NCI-H774 (cell line): ENCODE measurements around the gene OBP2A.
"Not testable (repeated sequence)": the region's sequence is repeated elsewhere in the genome, so short reads cannot be mapped to it uniquely, and the experiment has no call there.

Experiments
- DNase-seq: peaks from one replicate; lab custom pipeline; 2025; lab: John Stamatoyannopoulos, UW

The OBP2A gene, protein sequence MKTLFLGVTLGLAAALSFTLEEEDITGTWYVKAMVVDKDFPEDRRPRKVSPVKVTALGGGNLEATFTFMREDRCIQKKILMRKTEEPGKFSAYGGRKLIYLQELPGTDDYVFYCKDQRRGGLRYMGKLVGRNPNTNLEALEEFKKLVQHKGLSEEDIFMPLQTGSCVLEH

DNA sequence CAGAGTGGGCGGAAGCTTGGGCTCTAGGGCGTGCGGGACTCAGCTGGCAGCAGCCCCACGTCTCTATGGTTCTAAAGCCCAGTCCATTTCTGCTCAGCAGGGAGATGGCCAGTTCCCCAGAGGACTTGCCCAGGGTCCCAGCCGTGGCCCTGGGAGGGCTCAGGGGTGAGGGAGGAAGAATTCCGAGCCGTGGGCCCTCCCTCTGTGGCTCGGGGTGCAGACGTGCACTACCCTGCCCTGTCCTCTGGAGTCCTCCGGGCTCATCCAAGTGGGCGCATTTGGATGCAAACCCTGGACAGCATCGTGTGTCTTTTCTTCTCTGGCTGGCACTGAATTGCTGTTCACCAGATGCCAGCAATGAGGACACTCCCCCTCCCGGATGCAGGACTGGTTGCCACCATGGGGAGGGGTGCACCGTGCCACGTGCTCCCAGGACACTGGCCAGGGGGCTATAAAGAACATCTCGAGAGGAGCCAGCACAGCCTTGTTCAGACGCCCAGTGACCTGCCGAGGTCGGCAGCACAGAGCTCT lies at the start of gene OBP2A:
Gene OBP2A (plus strand): TSS at position 481 of the 531 bp plus-strand sequence. CDS start 55 bp downstream, outside the sequence.
- DNase-seq = not testable (repeated sequence)

DNA sequence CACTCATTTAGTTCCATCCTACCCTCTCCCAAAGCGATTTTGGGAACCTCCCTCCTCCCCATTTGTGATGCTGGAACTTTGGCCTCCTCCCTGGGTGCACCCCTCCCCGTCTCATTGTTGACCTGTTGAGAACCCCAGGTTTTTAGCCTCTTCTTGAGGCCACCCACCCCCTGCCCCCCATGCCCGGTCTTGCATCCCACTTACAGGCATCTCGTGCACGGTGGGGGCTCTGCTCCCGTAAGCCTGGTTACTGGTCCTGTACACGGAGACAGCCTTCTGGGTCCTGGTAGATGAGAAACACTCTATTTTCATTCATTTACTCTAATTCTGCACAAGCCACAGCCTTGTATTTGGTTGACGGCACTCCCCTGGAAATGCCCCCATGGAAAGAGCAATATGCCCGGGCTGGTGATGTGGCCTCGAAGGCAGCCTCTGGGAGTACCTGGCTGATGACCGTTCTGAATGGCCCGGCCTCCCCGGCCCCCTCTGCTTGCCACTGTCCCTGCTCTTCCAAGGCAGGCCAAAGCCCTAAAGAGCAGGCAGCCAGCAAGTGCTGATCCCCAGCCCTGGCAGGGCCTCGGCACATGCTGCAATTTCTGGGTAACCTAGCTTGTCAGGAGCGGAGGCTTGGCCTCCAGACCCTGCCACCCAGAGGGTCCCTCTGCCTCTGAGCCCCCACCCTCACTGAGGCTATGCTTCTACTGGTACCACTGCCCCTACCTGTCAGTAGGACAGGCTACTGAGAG lies 47.4 kb upstream of the OBP2A start:
- no peak for DNase-seq

DNA sequence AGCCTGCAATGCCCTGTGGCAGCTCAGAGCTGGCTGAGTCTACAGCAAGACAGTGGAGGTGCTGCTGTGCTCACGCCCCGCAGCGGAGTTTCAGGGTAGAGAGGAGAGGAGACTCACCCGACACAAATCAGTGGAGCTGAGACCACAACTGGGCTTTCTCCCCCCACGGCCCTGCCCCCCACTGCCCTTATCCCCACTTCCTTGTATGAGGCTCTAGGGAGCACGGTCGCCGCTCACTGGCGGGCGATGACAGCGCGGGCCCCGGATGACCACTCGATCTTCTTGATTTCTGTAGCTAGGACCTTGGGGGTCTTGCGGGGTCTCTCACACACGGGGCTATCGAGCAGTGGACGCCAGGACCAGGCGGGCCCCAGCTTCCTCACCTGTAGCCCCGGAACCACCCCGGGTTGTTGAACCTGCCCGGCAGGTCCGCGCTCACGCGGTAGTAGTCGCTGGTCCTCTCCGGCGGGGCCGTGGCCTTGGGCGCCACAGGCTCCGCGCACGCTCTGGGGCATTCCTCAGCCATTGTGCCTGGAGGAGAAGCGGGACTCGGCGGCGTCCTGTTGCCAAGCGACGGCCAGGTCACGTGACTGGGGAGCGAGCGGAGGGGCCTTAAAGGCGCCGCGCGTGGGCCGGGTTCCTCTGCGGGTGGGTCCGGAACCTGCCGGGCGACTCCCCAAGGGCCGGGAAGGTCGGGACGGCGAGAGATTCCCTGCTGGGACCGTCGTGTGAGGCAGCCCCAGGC lies 46.4 kb upstream of the OBP2A start:
- DNase-seq = peak; percentile 83

DNA sequence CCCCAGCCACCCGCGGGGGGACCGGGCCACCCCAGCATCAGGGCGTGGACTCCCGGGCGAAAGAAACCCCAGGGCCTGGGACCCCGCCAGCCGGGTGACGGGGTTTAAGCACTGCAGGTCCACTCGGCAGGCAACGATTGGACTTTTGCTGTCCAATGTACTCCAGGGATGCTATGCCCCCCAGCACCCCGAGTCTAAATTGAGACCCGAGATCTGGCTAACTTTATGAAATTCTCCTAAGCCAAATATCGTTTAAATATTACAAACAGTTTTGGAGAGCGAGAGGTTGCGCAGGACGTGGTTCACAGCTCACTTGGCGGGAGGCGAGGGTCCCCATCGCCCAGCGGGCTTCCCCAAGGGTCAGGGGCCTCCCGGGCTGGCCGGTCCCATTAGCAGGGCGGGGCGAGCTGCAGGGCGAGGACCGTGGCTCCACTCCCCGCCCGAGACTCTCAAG lies 45.8 kb upstream of the OBP2A start:
- no peak for DNase-seq

DNA sequence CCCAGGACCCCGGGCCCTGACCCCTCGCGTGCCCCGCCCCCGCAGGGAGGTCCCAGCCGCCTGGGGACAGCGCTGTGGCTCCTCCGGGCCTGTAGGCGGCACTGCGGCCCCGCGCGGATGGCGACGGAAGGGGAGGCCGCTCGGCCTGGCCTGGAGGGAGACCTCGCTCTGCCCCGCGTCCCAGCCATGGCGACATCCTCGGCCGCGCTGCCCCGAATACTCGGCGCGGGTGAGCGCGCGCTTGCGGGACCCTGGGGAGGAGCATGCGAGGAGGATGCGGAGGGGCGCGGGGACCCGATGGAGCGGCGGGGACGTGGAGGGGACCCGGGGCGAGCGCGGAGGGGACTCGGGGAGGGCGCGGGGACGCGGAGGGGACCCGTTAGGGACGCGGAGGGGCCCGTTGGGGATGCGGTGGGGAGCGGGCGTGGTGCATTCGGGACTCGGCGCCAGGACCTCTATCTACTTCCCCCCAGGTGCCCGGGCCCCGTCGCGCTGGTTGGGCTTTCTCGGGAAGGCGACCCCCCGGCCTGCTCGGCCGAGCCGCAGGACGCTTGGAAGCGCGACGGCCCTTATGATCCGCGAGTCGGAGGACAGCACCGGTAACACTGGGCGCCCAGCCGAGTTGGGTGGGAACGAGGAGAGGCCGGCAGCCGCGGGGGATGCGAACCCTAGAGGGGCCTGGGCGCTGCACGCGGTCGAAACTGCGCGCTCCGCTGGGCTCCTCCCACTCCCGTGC lies 45.2 kb upstream of the OBP2A start, which contains the start of gene MRPS2:
Gene MRPS2 (plus strand): TSS at position 158 of the 736 bp plus-strand sequence. CDS start 29 bp downstream, at position 187.
- peak; percentile 91 for DNase-seq

DNA sequence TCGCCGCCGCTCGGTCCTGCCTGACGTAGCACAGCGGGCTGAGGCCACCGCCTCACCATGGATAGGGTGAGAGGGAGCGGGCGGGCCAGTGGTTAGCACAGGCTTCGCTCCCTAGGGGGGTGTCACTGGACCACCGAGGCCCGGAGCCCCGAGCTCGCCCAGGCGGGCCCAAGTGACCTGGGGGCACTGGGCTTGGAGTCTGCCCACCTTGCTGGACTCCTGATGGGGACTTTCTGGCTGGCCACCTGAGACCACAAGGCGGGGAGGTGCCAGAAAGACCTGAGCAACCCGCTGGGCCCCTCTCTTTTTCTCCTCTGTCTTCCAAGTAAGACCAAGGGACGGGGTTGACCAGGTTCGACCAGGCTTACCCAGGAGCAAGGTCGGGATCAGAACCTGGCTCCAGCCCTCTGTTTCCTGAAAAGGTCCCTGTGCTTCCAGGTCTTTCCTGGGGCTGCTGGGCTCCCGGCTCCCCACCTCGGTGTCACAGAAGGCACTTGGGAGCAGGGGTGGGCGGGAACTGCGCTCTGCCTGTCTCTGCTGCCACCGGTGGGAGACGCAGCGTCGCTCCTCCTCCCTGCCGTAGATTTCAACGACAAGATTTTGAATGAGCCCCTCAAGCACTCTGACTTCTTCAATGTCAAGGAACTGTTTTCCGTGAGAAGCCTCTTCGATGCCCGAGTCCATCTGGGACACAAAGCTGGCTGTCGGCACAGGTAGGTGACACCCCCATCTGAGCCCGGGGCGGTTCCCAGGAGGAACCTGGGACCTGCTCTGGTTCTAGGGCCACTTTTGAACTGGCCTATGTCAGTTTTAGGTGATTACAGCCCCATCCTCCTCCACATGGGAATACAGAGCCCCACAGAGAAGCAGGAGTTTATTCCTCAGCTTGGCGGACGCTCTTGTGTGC lies 44.4 kb upstream of the OBP2A start:
- DNase-seq = no peak

DNA sequence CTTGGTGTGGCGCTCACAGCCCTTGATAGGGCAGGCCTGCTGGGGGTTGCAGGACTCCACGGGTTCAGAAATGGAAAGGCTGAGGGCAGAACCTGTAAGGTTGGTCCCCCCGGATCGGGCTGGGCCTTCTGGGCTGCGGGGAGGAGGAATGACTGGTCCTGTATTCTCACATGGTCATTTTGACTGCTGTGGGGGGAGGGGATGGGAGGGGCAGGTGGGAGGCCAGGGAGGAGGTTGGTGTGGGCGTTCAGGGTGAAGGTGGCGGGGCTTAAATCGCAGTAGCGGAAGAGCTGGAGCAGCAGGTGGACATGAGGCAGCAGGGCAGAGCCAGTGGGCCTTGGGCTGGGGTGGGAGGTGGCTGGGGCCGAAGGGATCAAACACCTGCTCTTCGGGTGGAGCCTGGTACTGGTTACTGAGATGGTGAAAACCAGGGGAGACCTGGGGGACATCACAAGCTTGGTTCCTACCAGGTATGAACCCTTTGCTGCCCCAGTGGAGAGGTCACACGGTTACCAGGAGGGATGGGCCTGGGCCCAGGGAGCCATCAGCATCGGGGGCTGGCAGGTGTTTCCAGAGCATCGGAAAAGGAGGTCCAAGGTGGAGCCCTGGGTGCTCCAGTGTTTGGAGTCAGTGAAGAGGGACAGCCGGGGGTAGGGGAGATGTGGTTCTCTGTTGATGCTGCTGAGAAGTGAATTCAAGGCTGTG lies 43.6 kb upstream of the OBP2A start:
- no peak for DNase-seq

DNA sequence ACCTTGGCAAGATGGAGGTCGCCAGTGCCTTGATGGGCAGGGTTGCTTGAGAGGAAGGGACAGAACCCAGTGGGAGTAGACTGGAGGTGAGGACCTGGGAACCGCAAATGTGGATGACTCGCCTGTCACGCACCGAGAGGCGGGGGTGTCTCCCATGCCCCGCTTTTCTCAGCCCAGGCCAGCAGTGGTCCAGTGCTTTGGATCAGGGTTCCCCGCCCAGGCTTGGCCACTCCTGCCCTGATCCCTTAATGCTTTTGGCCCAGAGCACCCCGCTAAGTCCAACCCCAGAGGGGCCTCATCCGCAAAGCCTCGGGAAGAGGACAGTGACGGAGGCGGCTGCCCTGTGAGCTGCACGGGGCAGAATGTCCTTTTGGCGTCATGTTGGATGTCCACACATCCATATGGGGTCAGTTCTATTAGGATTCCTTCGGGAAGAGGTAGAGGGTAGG lies 43.0 kb upstream of the OBP2A start:
- DNase-seq = no peak

DNA sequence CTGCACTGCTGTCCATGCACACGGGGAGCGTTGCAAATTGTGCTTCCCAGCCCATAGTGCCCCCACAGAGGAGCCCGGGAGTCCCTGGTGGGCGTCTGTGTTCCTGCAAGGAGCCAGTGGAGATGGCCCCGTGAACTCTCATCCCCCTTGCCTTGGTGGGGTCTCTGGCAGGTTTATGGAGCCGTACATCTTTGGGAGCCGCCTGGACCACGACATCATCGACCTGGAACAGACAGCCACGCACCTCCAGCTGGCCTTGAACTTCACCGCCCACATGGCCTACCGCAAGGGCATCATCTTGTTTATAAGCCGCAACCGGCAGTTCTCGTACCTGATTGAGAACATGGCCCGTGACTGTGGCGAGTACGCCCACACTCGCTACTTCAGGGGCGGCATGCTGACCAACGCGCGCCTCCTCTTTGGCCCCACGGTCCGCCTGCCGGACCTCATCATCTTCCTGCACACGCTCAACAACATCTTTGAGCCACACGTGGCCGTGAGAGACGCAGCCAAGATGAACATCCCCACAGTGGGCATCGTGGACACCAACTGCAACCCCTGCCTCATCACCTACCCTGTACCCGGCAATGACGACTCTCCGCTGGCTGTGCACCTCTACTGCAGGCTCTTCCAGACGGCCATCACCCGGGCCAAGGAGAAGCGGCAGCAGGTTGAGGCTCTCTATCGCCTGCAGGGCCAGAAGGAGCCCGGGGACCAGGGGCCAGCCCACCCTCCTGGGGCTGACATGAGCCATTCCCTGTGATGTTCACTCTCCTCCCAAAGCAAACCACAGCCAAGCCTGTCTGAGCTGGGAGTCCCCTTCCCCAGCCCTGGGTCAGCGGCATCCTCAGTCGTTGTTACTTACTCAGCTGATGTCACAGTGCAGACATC lies 42.3 kb upstream of the OBP2A start:
- no peak for DNase-seq

DNA sequence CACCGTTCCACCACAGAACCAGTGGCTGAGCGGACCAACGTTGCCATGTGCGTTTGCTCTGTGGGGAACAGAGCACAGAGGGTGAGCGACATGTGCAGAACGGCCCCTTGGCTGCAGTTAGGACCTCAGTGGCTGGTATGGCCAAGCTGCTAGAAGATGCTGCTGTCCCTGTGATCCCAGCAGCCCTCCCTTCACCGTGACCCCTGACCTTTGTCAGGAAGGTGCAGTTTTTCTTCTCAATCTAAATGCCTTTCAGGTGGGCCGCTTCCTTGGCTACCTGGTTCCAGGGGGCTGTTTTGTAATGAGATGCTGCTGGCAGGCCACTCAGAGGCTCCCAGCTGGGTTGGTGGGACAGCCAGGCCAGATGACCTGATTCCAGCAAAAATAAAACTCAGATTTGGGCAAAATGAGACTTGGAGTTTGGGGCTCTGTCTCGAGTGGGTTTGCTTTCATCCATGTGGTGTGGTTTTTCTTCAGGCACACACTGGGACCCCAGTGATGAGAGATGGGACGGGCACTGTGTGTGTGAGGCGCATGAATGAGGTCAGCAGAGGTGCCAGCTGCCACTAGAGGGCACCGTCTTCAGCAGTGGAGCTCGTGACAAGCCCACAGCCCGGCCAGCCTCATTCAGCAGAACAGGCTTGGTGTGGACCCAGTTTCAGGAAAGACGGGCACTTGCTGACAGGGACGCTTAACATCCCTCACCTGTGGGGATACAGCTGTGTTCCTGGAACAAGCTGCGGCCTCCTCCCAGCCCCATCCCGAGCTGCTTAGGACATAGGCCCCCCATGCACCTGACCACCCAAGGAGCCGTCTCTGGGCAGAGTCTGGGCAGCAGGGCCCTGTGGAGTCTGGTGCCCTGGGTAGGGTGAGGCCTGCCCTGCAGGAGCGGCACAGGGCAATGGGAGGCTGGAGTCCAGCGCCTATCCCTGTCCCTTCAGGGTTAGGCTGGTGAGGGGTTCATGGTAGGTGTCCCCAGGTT lies 41.4 kb upstream of the OBP2A start:
- no peak for DNase-seq

DNA sequence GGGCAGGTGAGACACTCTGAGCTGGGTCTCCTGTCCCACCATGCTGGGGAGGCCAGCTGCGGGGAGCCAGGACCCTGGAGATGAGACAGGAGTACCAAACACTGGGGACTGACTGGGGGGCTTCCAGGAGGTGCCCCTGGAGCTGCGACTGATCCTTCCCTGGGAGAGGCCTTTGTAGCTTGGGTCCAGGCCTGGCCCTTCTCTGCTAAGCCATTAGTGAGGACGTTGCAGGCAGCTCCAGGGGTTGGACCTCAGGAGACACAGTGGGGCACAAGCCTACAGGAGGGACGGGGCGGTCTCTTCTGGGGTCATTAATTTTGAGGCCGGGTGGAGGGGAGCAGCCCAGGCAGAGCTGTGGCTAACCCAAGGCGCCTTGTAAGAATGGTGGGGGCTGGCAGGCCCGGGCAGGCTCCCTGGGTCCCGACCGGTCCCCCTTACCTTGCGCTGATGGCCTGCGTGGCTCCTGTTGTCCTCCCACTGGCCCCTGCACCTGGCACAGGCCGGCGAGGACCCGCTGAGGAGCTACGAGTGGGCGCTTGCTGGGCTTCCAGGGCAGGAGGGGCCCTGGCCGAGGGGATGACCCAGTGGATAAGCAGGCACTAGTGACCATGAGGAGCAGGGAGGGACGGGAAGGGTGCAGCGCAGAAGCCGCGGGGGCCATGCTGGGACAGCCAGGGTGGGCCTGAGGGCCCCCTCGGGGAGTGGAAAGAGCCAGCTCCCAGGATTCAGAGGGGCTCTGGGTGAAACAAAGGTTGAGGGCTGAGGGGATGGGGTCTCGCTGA lies 40.3 kb upstream of the OBP2A start:
- no peak for DNase-seq

DNA sequence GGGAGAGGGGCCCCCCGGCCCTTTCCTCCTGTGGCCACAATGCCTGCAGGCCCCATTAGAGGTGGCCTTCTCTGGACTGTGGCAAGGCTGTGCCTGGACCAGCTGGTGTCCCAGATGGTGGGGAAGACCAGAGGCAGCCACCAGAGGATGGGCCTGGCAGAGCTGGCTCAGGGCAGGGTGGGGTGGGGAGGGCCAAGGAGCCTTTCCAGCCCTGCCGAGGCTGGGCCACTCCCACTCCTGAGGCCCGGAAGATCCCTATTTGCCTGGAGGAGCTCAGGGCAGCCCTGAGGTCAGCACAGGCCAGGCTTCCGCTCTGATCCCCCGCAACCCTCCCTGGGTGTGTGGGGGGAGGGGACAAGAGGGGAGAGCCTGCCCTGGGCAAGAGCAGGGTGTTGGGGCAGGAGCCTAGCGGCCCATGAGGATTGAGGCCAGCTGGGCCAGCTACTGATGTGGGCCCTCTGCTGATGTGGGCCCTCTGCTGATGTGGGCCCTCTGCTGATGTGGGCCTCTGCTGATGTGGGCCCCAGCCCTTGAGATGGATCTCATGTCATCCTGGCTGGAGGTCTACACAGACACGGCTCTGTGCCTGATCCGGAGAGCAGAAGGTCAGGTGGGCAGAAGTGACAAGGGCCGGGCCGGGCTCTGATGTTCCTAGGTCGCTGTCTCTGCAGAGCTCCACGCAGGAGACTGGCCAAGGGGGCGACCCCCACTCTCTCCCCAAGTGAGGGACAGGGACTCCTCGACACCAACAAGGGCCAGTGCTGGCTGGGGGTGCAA lies 39.4 kb upstream of the OBP2A start:
- no peak for DNase-seq

DNA sequence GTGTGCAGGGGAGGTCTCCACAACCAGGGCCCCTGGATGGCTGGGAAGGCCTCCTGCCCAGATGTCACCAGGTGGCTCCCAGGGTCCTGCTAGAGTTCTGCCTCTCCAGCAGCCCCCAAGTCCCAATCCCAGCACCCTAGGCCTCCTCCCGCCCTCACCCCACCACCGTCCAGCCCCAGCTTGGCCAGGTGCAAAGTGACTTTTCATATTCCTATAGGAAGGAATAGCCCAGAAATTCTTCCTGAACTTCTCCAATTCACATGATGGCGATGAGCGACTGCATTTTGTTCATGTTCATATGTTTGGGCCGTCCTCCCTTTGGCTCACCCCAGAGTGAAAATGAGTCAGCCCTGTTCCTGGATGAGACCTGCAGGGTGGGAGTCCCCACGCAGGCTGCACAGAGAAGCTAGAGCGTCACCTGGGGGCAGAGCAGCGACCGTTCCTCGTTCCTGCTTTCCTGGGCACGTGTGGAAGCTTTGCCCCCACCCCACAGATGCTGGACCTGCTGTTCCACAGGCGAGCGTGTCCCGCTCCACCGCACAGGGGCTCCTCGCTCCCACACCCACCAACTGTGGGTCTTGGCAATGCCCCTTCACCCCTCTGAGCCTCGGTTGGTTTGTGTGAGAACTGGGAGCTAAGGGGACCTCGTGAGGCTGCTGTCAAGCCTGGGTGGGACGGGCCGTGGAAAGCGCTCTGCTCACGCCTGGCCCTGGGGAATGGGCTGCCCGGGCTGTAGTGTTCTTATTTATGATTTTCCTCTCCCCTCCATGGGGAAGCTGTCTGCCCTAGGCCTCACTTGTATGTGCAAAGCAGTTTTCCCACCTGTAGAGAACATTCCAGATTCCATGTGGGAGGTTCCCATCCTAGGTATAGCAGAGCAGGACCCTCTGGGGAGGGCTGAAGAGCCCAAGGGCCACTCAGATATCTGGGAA lies 38.6 kb upstream of the OBP2A start:
- no peak for DNase-seq

DNA sequence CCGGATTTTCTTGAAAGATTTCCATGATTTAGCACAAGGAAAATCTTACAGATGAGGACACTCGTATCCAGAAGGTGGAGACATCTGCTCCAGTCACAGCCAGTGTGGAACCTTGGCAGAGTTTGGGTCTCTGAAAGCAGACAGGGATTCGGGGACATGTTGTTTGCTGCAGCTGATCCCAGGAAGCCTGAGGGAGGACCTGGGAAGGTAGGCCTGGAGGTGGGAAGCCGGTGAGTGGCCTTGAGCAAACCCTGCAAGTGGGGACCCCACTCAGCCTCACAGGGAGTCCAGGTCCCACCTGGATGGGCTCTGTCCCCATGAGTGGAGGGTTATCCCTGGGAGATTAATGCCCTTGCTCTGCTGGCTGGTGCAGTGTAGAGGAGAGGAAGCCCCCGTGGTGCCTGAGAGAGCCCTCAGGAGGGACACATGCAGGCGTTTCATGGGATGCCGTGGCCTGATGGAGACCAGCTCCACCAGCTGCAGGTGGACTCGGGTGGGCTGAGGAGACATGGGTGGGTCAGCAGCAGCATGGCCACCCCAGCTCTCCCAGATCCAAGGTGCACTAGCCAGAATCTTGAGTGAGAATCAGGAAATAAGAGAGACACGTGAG lies 37.6 kb upstream of the OBP2A start:
- DNase-seq = no peak

DNA sequence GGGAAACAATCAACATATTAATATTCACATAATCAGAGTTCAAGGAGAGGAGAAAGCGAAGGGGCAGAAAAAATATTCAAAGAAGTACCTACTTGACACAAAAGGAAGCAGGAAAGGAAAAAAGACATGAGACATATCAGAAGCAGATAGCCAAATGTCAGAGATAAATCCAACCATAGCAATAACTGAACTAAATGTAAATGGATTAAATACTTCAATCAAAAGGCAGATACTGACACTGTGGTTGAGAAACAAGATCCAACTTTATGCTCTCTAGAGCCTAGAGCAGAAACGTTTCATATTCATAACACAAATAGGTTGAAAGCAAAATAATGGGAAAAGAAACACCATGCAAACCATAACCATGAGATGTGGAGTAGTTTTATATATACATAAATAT lies 36.5 kb upstream of the OBP2A start:
- no peak for DNase-seq
